Astrocyte of the spinal cord (primary cell): ENCODE results near the gene ANTXR1.

Source experiments
- DNase-seq: peaks from one replicate; pipeline ENCODE4 v3.0.0; 2011; ENCODE audit warnings: low read depth, low spot score
- H3K4me3 ChIP-seq: 2 replicates; pipeline ENCODE4 v1.5.1; 2011; ENCODE audit warnings: low read depth, mild to moderate bottlenecking, low read length, moderate library complexity
- CTCF ChIP-seq: IDR thresholded peaks from 2 replicates; pipeline ENCODE4 v1.5.1; 2012; ENCODE audit warnings: low read depth, mild to moderate bottlenecking, low read length, inconsistent platforms
- in situ Hi-C: cut with HindIII; loops from 2 replicates; pipeline ENCODE4 v1.10.0; 2017; ENCODE audit warnings: low sequenced_read_pairs

ANTXR1 gene

DNA sequence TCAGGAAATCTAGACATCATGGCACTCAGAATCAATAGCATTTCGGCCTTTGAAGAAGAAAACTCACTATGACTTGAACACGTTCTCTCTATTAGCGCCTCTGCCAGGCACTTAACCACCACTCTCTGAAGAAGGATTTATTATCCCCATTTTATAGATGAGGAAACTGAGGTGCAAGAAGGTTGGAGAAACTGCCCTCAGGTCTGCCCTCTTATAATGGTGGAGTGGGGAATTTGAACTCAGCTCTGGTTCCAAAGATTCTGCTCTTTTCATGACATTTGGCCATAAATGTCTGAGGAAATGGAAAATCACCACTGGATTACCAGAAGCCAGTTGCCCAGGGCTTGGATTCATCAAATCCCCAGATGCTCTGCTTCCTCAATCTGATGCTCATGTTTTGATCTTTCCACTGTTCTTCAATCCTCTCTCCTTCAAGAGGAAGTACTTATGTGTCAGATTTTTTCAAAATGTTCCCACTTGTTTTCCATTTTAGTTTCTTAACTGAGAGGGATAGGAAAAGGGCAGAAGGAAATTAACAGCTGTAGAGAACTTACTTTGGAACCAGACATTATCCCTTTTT is 68.1 kb downstream of the ANTXR1 start:
- in situ Hi-C loops: no loop called here
- TF ChIP-seq CTCF: no peak
- no peak for DNase-seq
- H3K4me3 ChIP-seq: no peak overlapping the region

DNA sequence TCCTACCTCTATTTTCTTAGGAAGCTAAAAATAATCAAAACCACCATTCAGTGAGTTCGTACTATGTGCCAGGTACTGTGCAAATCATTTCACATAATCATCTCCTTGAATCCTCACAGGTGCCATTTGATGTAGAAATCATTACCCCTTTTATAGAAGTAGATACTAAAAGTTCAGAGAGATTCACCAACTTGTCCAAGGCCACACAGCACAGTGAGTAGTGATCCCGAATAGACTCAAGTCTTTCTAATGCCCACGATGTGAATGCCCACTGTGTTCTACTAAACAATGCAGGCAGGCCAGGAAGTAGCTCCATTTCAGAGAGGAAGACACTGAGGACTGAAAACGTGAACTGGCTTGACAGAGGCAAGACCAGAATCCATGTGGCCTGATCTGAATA is 68.8 kb downstream of the ANTXR1 start:
- TF ChIP-seq CTCF: no peak
- H3K4me3 ChIP-seq: no peak overlapping the region
- in situ Hi-C loops: no loop called here
- no peak for DNase-seq

- no peak for TF ChIP-seq CTCF
- in situ Hi-C loops: no loop called here
- H3K4me3 ChIP-seq: no peak overlapping the region
- DNase-seq: peak; percentile 81
These were observed 69.5 kb downstream of the ANTXR1 start for GRCh38 chr2:69082430-69082997.

DNA sequence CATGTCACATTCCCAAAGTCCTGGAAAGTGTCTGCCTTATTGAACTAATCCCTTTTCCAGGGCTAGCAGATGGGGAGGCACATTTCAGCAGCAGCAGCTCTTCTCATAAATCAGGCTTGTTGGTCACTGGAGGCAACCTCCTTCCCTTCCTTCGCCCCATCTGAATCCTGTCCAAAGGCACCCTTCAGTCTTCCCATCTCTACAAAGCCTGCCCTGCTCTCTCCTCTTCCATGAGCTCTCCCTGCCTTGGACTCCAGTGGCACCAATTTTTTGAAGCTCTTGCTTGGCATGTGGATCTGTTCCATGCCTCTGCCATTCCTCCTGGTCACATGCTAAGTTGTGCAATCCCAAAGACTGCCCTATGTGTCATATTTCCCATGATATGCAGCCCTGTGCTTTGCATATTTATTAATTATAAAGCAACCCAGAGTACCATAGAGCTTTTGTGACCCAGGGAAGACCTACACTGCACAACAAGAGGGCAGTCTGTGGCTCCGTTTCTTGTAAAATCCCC is 70.3 kb downstream of the ANTXR1 start:
- TF ChIP-seq CTCF: no peak
- no peak overlapping the region for H3K4me3 ChIP-seq
- in situ Hi-C loops: no loop called here
- DNase-seq: no peak

DNA sequence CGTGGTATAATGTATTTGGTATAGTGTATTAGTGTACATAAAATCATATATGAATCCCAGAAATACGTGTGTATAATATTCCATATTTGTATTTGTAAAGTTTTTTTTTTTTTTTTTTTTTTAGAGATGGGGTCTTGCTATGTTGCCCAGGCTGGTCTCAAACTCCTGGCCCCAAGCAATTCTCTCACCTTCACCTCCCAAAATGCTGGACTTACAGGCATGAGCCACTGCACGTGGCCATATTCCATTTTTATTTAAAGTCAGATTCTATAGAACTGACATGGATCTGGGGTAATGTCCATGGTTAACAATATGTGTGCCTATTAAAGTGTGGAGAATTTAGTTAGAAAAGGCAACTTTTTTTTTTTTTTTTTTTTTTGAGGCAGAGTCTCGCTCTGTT is 71.5 kb downstream of the ANTXR1 start:
- in situ Hi-C loops: no loop called here
- TF ChIP-seq CTCF: no peak
- no peak for DNase-seq
- H3K4me3 ChIP-seq: no peak overlapping the region

GRCh38 chr2:69086466-69086865 is 73.5 kb downstream of the ANTXR1 start:
- H3K4me3 ChIP-seq: no peak overlapping the region
- in situ Hi-C loops: no loop called here
- peak; percentile 45 for DNase-seq
- no peak for TF ChIP-seq CTCF
